GM18508 (cell line): Measurements from ENCODE around the gene SNX18.

Source experiments
- ATAC-seq: cut with Tn5 transposase; IDR thresholded peaks from one replicate; pipeline ENCODE4 v1.9.1; 2021; ENCODE audit warnings: moderate number of reproducible peaks; ENCODE audit not compliant: insufficient read depth, unreplicated experiment

Gene SNX18

GRCh38 chr5:54537725-54538124 lies 20.2 kb downstream of the SNX18 start:
- no peak for ATAC-seq

GRCh38 chr5:54538156-54538555 lies 20.6 kb downstream of the SNX18 start:
- ATAC-seq = no peak

GRCh38 chr5:54539001-54539400 lies 21.4 kb downstream of the SNX18 start:
- no peak for ATAC-seq

DNA sequence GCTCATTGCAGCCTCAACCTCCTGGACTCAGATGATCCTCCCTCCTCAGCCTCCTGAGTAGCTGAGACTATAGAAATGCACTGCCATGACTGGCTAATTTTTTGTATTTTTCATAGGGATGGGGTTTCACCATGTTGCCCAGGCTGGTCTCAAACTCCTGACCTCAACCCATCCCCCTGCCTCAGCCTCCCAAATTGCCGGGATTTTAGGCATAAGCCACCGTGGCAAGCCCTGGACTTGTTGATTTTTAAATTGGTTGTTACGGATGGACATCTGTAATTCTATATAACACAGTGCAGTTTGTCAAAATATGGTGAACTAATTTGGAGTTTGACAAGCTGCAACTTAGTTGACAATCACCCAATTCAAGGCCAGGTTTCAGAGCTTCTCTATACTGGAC lies 22.7 kb downstream of the SNX18 start:
- ATAC-seq = no peak

GRCh38 chr5:54541823-54542783 lies 24.5 kb downstream of the SNX18 start:
- ATAC-seq = no peak

- ATAC-seq = no peak
Observed at GRCh38 chr5:54544044-54544443, 26.5 kb downstream of the SNX18 start.

DNA sequence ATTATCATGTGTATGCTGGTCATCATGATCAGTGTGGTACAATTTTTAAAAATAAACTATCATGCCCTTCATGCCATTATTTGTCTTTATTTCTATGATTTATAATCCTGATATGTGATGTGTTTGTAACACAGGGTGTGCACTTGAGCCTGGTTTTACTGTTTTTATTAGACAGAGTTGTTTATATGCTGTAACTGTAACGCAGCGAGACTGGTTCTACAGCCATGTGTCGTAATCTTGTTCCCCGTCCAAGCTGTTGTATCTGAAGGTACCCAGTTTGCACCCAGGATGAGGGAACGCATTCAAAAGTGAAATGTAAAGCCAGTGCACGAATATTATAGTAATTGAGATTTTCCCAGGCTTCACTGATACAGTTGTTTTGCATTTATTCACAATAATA lies 28.2 kb downstream of the SNX18 start:
- ATAC-seq = no peak

- ATAC-seq = no peak
Observed at GRCh38 chr5:54547711-54548250, 30.2 kb downstream of the SNX18 start.

- no peak for ATAC-seq
Observed at GRCh38 chr5:54548565-54548964, 31.0 kb downstream of the SNX18 start.

DNA sequence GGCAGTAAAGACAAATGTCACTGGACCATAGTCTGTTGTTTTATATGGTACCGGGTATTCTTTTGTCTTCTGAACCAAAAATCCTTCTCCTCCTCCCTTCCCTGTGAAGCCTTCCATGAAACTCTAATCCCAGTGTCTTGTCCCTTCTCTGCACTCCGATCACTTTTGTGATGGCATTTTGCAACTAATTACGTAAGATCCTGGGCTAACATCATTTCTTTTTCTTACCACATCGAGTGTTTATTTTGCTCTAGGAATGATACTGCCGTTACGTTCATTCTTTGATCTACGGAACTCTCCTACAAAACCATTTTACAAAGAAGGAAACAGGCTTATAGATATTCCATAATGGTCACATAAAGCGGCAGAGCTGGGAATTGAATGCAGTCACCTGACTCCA lies 33.7 kb downstream of the SNX18 start:
- ATAC-seq = no peak

GRCh38 chr5:54551926-54552325 lies 34.4 kb downstream of the SNX18 start:
- no peak for ATAC-seq

DNA sequence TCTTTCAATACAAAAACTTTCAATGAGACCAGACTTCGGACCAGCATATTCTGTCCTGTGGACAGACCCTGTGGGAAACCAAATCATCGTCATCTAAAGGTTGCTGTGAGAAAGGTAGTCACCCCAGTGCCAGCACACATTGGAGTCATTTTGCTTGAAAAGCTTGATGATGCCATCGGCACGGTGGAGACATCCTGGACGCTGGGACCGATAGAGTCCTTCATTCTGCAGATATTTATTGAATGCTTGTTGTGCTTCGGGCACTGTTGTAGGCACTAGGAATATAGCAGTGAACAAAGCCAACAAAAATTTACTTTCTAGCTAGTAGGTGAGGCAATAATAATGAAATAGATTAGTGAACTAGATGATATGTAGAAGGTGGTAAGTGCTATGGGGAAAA lies 34.9 kb downstream of the SNX18 start:
- ATAC-seq = no peak

DNA sequence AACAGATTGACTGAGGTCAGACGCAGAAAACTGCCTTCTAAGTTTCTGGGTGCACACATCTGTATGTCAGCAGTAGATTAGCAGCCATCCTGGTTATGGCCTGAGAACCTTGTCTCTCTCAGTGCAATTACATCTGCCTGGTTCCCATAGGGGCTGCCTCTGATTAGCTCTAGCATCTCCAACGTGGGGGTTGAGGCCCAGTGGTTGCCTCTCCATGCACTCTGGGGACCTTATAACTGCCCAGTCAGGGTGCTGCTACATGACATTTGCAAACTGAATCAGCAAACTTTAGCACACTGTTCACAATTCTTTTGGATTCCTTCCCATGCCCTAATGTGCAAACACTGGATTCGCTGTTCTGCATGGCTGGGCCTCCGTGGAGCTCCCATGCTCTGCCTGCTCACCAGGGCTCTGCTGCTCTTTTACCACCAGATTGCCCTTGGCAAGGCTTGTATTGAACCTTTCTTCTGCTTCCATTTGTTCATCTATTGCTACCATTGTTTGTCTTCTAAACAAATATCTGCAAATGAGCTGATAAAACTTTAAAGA lies 36.2 kb downstream of the SNX18 start:
- no peak for ATAC-seq

DNA sequence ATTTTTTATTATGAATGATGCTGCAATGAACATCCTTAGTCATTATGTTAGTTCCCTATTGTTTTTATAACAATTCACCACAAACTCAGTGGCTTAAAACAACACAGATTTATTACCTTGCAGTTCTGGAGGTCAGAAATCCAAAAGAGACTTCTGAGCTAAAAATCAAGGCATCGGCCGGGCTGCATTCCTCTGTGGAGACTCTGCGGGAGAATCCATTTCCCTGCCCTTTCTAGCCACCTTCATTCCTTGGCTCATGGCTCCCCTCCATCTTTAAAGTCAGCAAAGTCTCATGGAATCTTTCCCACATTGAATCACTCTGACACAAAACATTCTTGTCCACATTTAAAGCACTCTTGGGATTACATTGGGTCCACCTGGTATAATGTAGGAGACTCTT lies 38.6 kb downstream of the SNX18 start:
- ATAC-seq = no peak

DNA sequence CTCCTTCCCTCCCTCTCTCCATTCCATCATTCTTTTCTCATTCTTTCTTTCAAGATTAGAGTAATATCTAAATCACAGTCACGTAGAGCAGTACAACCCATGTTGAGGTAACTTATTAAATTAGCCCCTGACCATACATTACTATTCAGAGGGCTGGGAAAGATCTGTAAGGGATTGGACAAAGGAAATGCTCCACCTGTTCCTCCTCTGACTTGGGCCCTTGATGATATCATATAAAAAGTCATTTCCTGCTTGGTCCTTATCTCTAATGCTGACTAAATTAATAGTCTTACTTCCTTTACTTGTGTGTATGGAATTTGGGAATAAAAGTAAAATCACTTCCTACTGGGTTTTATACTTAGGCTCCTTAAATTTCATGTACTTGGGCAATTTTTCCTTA lies 40.8 kb downstream of the SNX18 start:
- ATAC-seq = no peak

DNA sequence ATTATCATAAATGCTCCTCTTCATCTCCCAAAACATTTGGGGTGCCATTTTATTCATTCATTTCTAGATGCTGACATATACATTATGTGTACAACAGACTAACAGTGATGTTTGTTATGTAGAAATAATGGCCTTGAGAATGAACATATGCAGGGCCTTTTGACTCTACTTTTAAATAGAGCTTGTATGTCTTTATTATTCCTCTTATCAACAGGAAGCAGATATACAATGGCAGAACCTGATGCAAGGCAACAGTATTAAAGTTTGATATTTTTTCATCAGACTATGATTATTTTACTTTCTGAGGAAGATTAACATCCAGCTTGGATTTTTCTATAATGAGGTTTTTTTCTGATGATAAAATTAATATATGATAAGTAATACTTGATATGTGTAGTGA lies 44.1 kb downstream of the SNX18 start:
- no peak for ATAC-seq

GRCh38 chr5:54563083-54563761 lies 45.7 kb downstream of the SNX18 start:
- ATAC-seq = no peak

DNA sequence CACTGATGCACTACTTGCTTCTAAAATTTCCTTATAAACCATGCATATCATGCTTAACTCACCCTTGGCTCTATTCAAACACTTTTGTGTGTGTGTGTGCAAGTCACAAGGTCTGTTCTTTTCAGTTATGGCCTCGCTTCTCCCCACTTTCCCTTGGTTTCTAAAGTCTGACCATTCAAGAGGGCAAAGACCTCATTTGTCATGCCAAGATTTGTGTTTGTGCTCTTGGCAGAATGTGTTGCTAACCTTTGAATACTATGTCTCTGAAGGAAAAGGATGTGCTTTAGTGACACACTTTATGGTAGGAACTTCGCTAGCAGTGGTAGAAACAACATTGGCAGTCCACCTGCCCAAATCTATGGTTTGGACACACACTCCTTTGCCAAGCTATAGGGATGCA lies 50.4 kb downstream of the SNX18 start:
- no peak for ATAC-seq

GRCh38 chr5:54570916-54571315 lies 53.4 kb downstream of the SNX18 start:
- no peak for ATAC-seq

DNA sequence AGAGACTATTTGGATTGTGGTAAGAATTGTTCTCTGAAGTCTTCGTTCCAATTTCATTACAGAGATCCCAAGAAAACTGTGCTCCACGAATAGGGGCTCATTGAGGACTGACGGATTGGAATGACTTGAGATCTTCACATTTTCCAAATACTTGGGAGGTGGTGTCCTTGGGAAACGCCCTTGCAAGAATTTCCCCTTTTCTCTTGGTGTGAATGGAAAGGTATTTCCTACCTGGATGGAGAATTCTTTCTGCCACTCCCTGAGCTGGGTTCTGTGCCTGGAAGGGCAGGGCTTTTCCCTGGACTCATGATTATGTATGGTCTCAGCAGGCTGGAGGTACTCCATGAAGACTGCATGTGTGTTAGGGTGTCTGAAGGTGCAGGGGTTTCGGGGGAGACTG lies 53.9 kb downstream of the SNX18 start:
- ATAC-seq = no peak

DNA sequence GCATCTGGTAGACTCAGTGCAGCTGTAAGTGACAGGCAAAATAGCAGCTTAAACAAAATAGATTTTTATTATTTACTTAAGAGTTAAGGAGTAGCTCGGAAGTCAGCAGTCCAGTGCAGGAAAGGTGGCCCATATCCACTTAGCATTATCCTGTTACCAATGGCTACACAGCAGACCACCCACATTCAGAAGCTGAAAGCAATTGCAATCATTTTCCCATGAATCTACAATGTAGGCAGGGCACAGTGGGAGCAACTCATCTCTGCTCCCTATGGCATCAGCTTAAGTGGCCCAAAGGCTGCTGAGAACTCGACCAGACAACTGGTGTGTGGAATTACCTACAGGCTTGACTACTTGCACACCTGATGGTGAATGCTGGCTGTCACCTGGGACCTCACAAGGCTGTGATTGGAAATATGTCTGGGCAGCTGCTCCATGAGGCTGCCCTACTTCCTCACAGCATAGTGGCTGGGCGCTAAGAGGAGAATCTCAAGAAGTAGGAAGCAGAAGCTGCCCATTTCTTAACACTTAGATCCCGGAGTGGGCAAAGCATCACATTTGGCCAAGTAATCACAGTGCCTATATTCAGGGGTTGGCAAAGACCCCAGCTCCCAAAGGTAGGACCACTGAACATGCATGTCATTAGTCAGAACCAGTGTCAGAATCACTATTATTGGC lies 56.4 kb downstream of the SNX18 start:
- no peak for ATAC-seq
